H1 (cell line): ENCODE data around the gene PABPN1. TPM values are rescaled to one million over a fixed set of nuclear protein-coding genes. Genes with fewer than 3 reads are reported as not detected.

ENCODE experiments used
- CTCF ChIA-PET: fragments of 300-600 bp; sonication (Branson Sonifier 250); formaldehyde crosslinking; loops from one replicate; lab custom pipeline; 2021; ENCODE audit not compliant: partially characterized antibody; lab: Charles Lee
- POLR2A ChIA-PET: fragments of 300-600 bp; sonication (Branson Sonifier 250); formaldehyde crosslinking; loops from one replicate; lab custom pipeline; 2021; ENCODE audit warnings: inconsistent platforms; ENCODE audit not compliant: partially characterized antibody; lab: Charles Lee
- DNase-seq, 2 experiments: peaks; one replicate each; pipeline versions ENCODE4 v3.0.0 to v3.0.0-alpha.2; 2010 to 2022; ENCODE audit warnings: low spot score in 2 of 2, low read depth in 1 of 2, mixed read lengths in 1 of 2
- FAIRE-seq: peaks from 2 replicates; lab custom pipeline; 2011; peaks lifted over from hg19 to GRCh38; lab: Jason Lieb, UNC
- H2AFZ ChIP-seq: 2 replicates; pipeline ENCODE4 v1.8.1; 2012; ENCODE audit warnings: low read length, inconsistent platforms
- H2AK5ac ChIP-seq: 2 replicates; pipeline ENCODE4 v1.6.1; 2013; ENCODE audit warnings: low read depth, low read length
- H2BK120ac ChIP-seq: replicated peaks from 2 replicates; pipeline ENCODE3; 2013; ENCODE audit warnings: low read depth, low read length, inconsistent platforms
- H2BK12ac ChIP-seq: 2 replicates; pipeline ENCODE4 v1.6.1; 2013; ENCODE audit warnings: low read depth, low read length
- H2BK15ac ChIP-seq: 2 replicates; pipeline ENCODE4 v1.6.1; 2013; ENCODE audit warnings: low read length
- H2BK20ac ChIP-seq: 2 replicates; pipeline ENCODE4 v1.6.1; 2013; ENCODE audit warnings: low read length
- H2BK5ac ChIP-seq: 2 replicates; pipeline ENCODE4 v1.6.1; 2013; ENCODE audit warnings: low read depth, low read length
- H3K14ac ChIP-seq: 2 replicates; pipeline ENCODE4 v1.6.1; 2013; ENCODE audit warnings: inconsistent platforms; ENCODE audit not compliant: insufficient read length
- H3K18ac ChIP-seq: 2 replicates; pipeline ENCODE4 v1.6.1; 2013; ENCODE audit warnings: low read length; ENCODE audit errors: extremely low read depth
- H3K23ac ChIP-seq: 2 replicates; pipeline ENCODE4 v1.6.1; 2013; ENCODE audit warnings: inconsistent platforms; ENCODE audit not compliant: insufficient read length
- H3K23me2 ChIP-seq: 2 replicates; pipeline ENCODE4 v1.6.1; 2013; ENCODE audit warnings: low read depth, low read length
- H3K27ac ChIP-seq: 2 replicates; pipeline ENCODE4 v1.6.1; 2011; ENCODE audit warnings: low read depth, low read length, inconsistent platforms
- H3K27me3 ChIP-seq, 4 experiments: replicated peaks in 1 of 4; 1 replicate in 1 of 4; 2 replicates in 3 of 4; pipeline versions ENCODE4 v1.6.1 to v1.8.1; 2011 to 2013; ENCODE audit warnings: low read length in 3 of 4, mild to moderate bottlenecking in 3 of 4, inconsistent platforms in 2 of 4, mixed read lengths in 2 of 4, moderate library complexity in 1 of 4; ENCODE audit not compliant: control insufficient read depth in 3 of 4, insufficient read depth in 3 of 4; ENCODE audit errors: extremely low read depth in 1 of 4
- H3K36me3 ChIP-seq, 4 experiments: 2 replicates each; pipeline versions ENCODE4 v1.6.1 to v1.8.1; 2011 to 2013; ENCODE audit warnings: mild to moderate bottlenecking in 4 of 4, low read length in 3 of 4, moderate library complexity in 2 of 4, control low read depth in 1 of 4, inconsistent platforms in 1 of 4; ENCODE audit not compliant: insufficient read depth in 4 of 4, control insufficient read depth in 2 of 4
- H3K4ac ChIP-seq: replicated peaks from 2 replicates; pipeline ENCODE3; 2013; ENCODE audit warnings: low read length, low read depth, mixed read lengths, inconsistent platforms; ENCODE audit not compliant: insufficient read length
- H3K4me1 ChIP-seq, 4 experiments: replicated peaks in 1 of 4; 1 replicate in 1 of 4; 2 replicates in 3 of 4; pipeline versions ENCODE4 v1.6.1 to v1.8.1; 2011 to 2013; ENCODE audit warnings: low read length in 3 of 4, inconsistent platforms in 2 of 4, mixed read lengths in 1 of 4; ENCODE audit not compliant: insufficient read depth in 4 of 4, control insufficient read depth in 3 of 4
- H3K4me2 ChIP-seq, 2 experiments: 2 replicates each; pipeline versions ENCODE4 v1.6.1 to v1.8.1; 2011 to 2013; ENCODE audit warnings: low read depth in 2 of 2, low read length in 2 of 2, control low read depth in 1 of 2, inconsistent platforms in 1 of 2, mild to moderate bottlenecking in 1 of 2; ENCODE audit not compliant: insufficient read depth in 1 of 2
- H3K4me3 ChIP-seq, 4 experiments: fragments of 200-600, 300-600 bp in 1 of 4; sonication (generic), shearing (Covaris generic), sonication (Bioruptor Twin) in 1 of 4; 2 replicates each; pipeline versions ENCODE4 v1.5.1 to v1.8.1; 2011 to 2016; ENCODE audit warnings: low read length in 4 of 4, low read depth in 3 of 4, control low read depth in 2 of 4, inconsistent platforms in 2 of 4, mild to moderate bottlenecking in 2 of 4, mixed read lengths in 1 of 4, moderate library complexity in 1 of 4; ENCODE audit not compliant: insufficient read depth in 2 of 4; ENCODE audit errors: extremely low read depth in 1 of 4
- H3K56ac ChIP-seq: replicated peaks from 2 replicates; pipeline ENCODE3; 2013; ENCODE audit warnings: low read depth, mild to moderate bottlenecking, mixed read lengths, low read length, inconsistent platforms; ENCODE audit not compliant: insufficient read length
- H3K79me1 ChIP-seq: 2 replicates; pipeline ENCODE4 v1.6.1; 2013; ENCODE audit warnings: low read depth, low read length, control low read depth
- H3K79me2 ChIP-seq, 2 experiments: 2 replicates each; pipeline versions ENCODE4 v1.6.1 to v1.8.1; 2012 to 2013; ENCODE audit warnings: low read length in 2 of 2, mild to moderate bottlenecking in 2 of 2, inconsistent platforms in 1 of 2; ENCODE audit not compliant: insufficient read depth in 2 of 2, control insufficient read depth in 1 of 2
- H3K9ac ChIP-seq, 4 experiments: replicated peaks in 1 of 4; 1 replicate in 1 of 4; 2 replicates in 3 of 4; pipeline versions ENCODE4 v1.6.1 to v1.8.1; 2011 to 2013; ENCODE audit warnings: low read depth in 3 of 4, low read length in 3 of 4, control low read depth in 2 of 4, mild to moderate bottlenecking in 2 of 4, moderate library complexity in 2 of 4, inconsistent platforms in 1 of 4; ENCODE audit errors: extremely low read depth in 1 of 4
- H3K9me3 ChIP-seq, 2 experiments: 2 replicates each; pipeline versions ENCODE4 v1.6.1 to v1.8.1; 2012 to 2013; ENCODE audit warnings: mild to moderate bottlenecking in 2 of 2, moderate library complexity in 2 of 2, control low read depth in 1 of 2, inconsistent platforms in 1 of 2, low read depth in 1 of 2, low read length in 1 of 2, mixed read lengths in 1 of 2; ENCODE audit not compliant: insufficient read depth in 2 of 2
- H4K20me1 ChIP-seq, 2 experiments: replicated peaks in 1 of 2; 2 replicates each; pipeline versions ENCODE3 to v1.8.1; 2011 to 2013; ENCODE audit warnings: inconsistent platforms in 2 of 2, low read length in 2 of 2, mild to moderate bottlenecking in 1 of 2; ENCODE audit not compliant: insufficient read depth in 2 of 2, control insufficient read depth in 1 of 2
- H4K5ac ChIP-seq: 2 replicates; pipeline ENCODE4 v1.6.1; 2013; ENCODE audit warnings: low read length, low read depth, mixed read lengths, inconsistent platforms; ENCODE audit not compliant: insufficient read length
- H4K8ac ChIP-seq: 2 replicates; pipeline ENCODE4 v1.8.0; 2013; ENCODE audit warnings: mild to moderate bottlenecking, moderate library complexity, low read length, inconsistent platforms; ENCODE audit not compliant: insufficient read depth; ENCODE audit errors: extremely low read depth
- H4K91ac ChIP-seq: replicated peaks from 2 replicates; pipeline ENCODE3; 2013; ENCODE audit warnings: low read length, mixed read lengths, inconsistent platforms; ENCODE audit not compliant: insufficient read length
- CEBPB ChIP-seq: IDR thresholded peaks from 2 replicates; pipeline ENCODE4 v1.6.1; 2012; ENCODE audit warnings: low read depth, low read length
- GABPA ChIP-seq: IDR thresholded peaks from 2 replicates; pipeline ENCODE4 v1.6.1; 2011; ENCODE audit warnings: mild to moderate bottlenecking, low read length, moderate library complexity, borderline replicate concordance; ENCODE audit not compliant: insufficient read depth
- KDM5A ChIP-seq: fragments of 200-600 bp; IDR thresholded peaks from 2 replicates; pipeline ENCODE4 v1.7.1; 2012; ENCODE audit warnings: mild to moderate bottlenecking, low read length, inconsistent platforms, mixed read lengths
- NRF1 ChIP-seq: IDR thresholded peaks from 2 replicates; pipeline ENCODE4 v1.6.1; 2011; ENCODE audit warnings: mild to moderate bottlenecking, low read depth, low read length, improper control_type of control experiment
- RAD21 ChIP-seq, 2 experiments: IDR thresholded peaks in 1 of 2; conservative IDR thresholded peaks in 1 of 2; 2 replicates each; pipeline ENCODE4 v1.6.1; 2011; ENCODE audit warnings: low read depth in 2 of 2, low read length in 2 of 2, improper control_type of control experiment in 1 of 2, inconsistent platforms in 1 of 2, mild to moderate bottlenecking in 1 of 2, moderate library complexity in 1 of 2
- WGBS, 2 experiments: shearing (Covaris generic) in 1 of 2; methylation state at CpG; one replicate each; pipeline versions ENCODE4 v1.1.6 to v1.1.7; 2013 to 2015; ENCODE audit warnings: low lambda C conversion rate in 2 of 2, mixed read lengths in 2 of 2, inconsistent platforms in 1 of 2, low coverage in 1 of 2, missing lambda C conversion rate in 1 of 2; ENCODE audit not compliant: insufficient replicate concordance in 2 of 2, insufficient coverage in 1 of 2, insufficient read length in 1 of 2; ENCODE audit errors: extremely low coverage in 1 of 2, missing lambda C conversion rate in 1 of 2; 5-methylcytosine and 5-hydroxymethylcytosine counted together
- polyA plus RNA-seq, 7 experiments: library from polyadenylated mRNA; depleted of rRNA in 3 of 7; stranded (reverse) in 5 of 7; unstranded in 2 of 7; fragments of >200 nt in 5 of 7; fragments of 200-250 nt in 2 of 7; gene quantifications; 1 replicate in 5 of 7; 2 replicates in 1 of 7; 4 replicates in 1 of 7; pipeline versions ENCODE4 v1.2.1 to v1.2.3, GENCODE V29; 2011 to 2013; ENCODE audit warnings: missing spikeins in 2 of 7, mixed read lengths in 2 of 7
- total RNA-seq: library from RNA; stranded (reverse); fragmentation: NEBNext Ultra II Directional; extraction: Animal tissue kit (Norgen Biotek cat#: 25700); gene quantifications from 2 replicates; pipeline ENCODE4 v1.2.1, GENCODE V29; 2021
- TF ChIP-seq, protein P1 (sequence below): IDR thresholded peaks from 2 replicates; pipeline ENCODE4 v1.6.1; 2011; ENCODE audit warnings: low read length, improper control_type of control experiment
- TF ChIP-seq, protein P2 (sequence below): IDR thresholded peaks from 2 replicates; pipeline ENCODE4 v1.6.1; 2012; ENCODE audit warnings: low read length, inconsistent platforms

The PABPN1 gene
- total and polyA plus RNA-seq, 2 of the 8 experiments (the other 6 are each of a cell fraction or from before 2014, with no cell fraction given): 300 to 331 TPM

DNA sequence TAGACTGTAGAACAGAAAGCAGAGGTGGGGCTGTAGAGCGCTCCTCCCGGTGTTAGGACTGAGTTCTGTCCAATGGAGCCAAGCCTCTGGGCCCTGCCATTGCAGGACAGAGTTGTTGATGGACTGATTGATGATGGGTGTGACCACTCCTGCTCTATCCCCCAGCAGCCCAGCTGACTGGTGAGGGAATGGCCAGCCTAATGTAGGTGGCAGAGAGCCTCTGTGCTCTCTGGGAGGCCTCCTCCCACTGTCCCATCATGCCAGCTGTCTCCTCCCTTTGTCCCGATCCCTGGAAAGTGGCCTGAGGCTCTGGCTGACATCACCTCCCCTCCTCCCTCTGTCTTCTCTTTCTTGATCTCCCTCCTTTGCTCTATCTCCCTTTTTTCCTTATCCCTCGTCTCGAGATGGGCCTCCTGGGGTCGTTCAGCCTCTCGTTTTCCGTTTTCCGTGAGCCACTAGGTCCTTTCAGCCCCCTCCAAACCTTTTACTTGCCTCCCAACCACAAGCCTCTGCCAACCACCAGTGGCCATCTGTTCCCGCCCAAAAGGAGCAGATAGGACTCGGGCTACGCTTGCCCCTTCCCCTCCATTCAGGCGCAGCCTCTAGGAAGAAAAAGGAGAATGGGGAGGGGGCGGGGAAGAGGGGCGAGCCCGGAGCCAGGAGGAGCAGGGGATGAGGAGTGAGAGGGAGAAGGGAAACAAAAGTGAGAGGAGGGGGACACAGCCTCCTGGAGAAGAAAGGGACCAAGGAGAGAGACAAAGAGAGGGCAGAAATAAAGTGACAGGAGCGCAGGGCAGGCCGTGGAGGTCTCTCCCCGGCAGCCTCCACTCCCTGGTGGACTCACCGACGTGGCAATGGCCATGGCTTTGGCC lies 43.1 kb downstream of the PABPN1 start:
- no peak overlapping the region for H3K23ac ChIP-seq
- H3K14ac ChIP-seq: no peak overlapping the region
- peaks cover 0 to 9% (median 1%) of the 10 kb centered on the region in 4 experiments; a peak in 3 of 8 replicates for H3K36me3 ChIP-seq
- H3K4me3 ChIP-seq: peak overlapping the region; percentile 69 to 79 (median 77)
- DNase-seq (peak in 1 of 2 experiments; percentile 64), FAIRE-seq (no peak)
- H4K20me1 ChIP-seq: peaks cover 8 to 13% of the 10 kb centered on the region in 2 experiments
- H2AK5ac ChIP-seq: peak overlapping the region; percentile 60; the same call in 1 of the 2 replicates
- peak overlapping the region; percentile 52 for H4K5ac ChIP-seq
- 13% methylated on average over 12 of the region's 21 CpGs; no CpG with 5 or more reads in 1 of the 2 experiments for WGBS, 2 experiments
- peaks cover 0 to 12% (median 8%) of the 10 kb centered on the region in 4 experiments; a peak in 5 of 7 replicates for H3K27me3 ChIP-seq
- peak overlapping the region; percentile 69 for H3K4ac ChIP-seq
- 0 out of 2 replicates have a peak overlapping the region, but pooled peaks have one; percentile 27 for H3K27ac ChIP-seq
- peak overlapping the region; percentile 85 for H2BK12ac ChIP-seq
- H3K4me2 ChIP-seq: peak overlapping the region; percentile 85 to 90
- no peaks in the 10 kb centered on the region for H3K9me3 ChIP-seq
- no peaks in the 10 kb centered on the region for H3K79me2 ChIP-seq
- H2BK5ac ChIP-seq: peak overlapping the region; percentile 74
- H2BK15ac ChIP-seq: peak overlapping the region; percentile 88
- no peak overlapping the region for H4K8ac ChIP-seq
- ChIA-PET POLR2A (interaction anchor here (0.9 to 7.1 kb wide), 7 partner anchors 13 to 204 kb away, joined by 3 to 73 read pairs (median 9); partner anchors contain the start of genes HOMEZ, PABPN1 and SLC22A17), CTCF (interaction anchor here (0.6 to 20.9 kb wide), 6 partner anchors 12 to 387 kb away, joined by 3 to 333 read pairs (median 46); partner anchors contain the start of genes CMTM5, IL25 and SLC22A17)
- peak overlapping the region; percentile 97 for H3K18ac ChIP-seq
- peak overlapping the region; percentile 24 for H2BK120ac ChIP-seq
- H3K23me2 ChIP-seq: peaks cover 21% of the 10 kb centered on the region; the same call in 1 of the 2 replicates
- H4K91ac ChIP-seq: peak overlapping the region; percentile 92
- no peak overlapping the region for H2AFZ ChIP-seq
- no peak overlapping the region for H3K56ac ChIP-seq
- H3K9ac ChIP-seq: peak overlapping the region; percentile 55 to 90 (median 70)
- H3K79me1 ChIP-seq: no peaks in the 10 kb centered on the region
- H3K4me1 ChIP-seq: peaks cover 2 to 22% (median 14%) of the 10 kb centered on the region in 4 experiments; a peak in 6 of 7 replicates
- peak overlapping the region; percentile 15; the same call in 1 of the 2 replicates for H2BK20ac ChIP-seq
- no peak for TF ChIP-seq RAD21 (IDR thresholded peaks at IDR 0.05 in 1 of 2, conservative IDR thresholded peaks at IDR 0.05 in 1 of 2; ENCODE audit: low read depth in 2 of 2, low read length in 2 of 2)
- TF ChIP-seq GABPA: no peak
- TF ChIP-seq KDM5A: no peak
- TF ChIP-seq, protein P1, sequence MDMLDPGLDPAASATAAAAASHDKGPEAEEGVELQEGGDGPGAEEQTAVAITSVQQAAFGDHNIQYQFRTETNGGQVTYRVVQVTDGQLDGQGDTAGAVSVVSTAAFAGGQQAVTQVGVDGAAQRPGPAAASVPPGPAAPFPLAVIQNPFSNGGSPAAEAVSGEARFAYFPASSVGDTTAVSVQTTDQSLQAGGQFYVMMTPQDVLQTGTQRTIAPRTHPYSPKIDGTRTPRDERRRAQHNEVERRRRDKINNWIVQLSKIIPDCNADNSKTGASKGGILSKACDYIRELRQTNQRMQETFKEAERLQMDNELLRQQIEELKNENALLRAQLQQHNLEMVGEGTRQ: no peak
- no peak for TF ChIP-seq CEBPB
- TF ChIP-seq NRF1: no peak
- TF ChIP-seq, protein P2, sequence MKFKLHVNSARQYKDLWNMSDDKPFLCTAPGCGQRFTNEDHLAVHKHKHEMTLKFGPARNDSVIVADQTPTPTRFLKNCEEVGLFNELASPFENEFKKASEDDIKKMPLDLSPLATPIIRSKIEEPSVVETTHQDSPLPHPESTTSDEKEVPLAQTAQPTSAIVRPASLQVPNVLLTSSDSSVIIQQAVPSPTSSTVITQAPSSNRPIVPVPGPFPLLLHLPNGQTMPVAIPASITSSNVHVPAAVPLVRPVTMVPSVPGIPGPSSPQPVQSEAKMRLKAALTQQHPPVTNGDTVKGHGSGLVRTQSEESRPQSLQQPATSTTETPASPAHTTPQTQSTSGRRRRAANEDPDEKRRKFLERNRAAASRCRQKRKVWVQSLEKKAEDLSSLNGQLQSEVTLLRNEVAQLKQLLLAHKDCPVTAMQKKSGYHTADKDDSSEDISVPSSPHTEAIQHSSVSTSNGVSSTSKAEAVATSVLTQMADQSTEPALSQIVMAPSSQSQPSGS: no peak
